HG03457 (cell line): ENCODE data around the gene TUBAL3.

ENCODE experiments used
- ATAC-seq: cut with Tn5 transposase; IDR thresholded peaks from one replicate; pipeline ENCODE4 v1.9.1; 2021; ENCODE audit warnings: moderate number of reproducible peaks; ENCODE audit not compliant: unreplicated experiment

TUBAL3 gene

DNA sequence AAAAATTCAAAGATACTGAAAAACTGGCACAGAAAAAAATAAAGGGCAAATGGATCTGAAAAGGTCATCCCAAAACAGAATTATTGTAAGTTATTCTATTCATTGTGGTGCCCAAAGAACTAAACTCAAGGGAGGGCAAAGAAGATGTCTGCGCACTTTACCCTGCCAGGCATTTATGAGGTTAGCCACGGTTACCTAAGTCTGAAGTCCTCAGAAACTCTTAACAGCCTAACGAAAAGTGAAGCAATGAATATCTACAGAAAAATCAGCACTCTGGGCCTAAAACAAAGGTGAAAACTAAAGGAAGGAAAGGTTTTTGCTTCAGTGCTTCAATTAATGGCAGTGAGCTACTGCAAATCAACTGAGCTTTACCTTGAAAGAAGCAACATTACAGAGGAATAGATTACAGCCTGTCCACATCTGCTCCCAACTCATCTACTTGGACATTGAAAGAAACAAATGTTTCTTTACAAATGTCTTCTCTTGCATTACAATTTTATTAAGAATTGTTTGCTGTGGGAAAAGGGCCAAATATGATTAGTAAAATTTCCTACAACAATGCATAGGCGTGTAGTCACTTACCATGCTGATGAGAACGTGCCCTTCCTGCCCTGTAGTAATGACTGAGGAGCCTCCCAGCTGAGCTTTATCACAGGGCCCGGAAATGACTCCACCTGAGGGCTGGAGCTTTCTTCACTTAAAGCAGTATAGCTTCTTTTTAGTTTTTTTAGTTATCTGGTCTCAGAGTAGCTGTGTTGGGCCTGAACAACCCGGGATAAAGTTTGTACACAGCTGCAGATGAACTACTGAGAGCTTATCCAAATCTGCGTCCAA, at the start of gene TUBAL3:
Gene TUBAL3 (minus strand): TSS at position 621 of the 834 bp plus-strand sequence. CDS start 36 bp downstream, at position 585.
- ATAC-seq = no peak

DNA sequence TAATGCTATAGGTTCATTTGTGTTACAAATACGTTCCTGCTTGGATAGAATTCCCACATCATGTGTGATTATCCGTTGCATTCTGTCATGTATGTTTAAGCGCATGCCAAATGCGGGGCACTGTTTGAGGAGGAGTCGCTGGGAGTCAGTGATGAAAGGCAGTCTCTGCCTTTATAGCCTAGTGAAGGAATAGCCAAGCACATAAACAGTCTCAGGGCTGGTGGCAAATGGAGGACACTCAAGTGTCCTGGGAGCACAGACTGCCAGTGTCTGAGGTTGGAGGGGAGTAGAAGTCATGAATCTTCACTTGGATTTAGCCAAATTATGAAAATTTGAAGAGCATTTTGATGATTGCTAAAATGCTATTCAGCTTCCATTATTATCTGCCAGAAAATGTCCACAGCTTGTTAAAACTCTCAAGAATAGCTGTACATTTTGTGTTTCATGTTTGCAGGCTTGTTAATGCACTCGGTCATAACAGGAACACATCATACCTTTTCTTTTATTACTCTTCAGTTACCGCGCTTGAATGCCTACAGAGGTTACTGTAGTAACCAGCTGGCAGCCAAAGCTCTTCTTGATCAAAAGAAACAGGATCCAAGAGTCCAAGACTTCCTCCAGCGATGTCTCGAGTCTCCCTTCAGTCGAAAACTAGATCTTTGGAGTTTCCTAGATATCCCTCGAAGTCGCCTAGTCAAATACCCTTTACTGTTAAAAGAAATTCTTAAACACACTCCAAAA, 49.3 kb upstream of the TUBAL3 start:
- no peak for ATAC-seq

- no peak for ATAC-seq
Observed at GRCh38 chr10:5450605-5451384, 46.2 kb upstream of the TUBAL3 start.

DNA sequence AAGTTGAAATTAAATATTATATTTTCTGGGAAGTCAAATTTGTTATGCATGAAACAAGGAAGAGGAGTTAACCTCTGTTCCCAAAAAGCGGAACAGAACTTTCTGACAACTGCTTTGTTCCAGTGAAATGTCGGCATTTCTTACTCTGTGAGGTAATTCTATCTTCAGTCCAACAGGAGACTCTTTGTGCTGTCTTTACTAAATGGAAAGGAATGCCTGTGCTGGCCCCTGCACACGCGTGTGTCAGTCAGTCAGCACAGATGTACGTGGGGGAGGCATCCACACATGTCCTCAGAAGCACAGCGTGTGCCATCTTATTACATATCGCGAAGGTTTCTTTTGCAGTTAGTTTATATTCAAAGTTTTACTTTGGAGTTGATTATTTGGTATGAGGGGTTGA, 45.2 kb upstream of the TUBAL3 start:
- no peak for ATAC-seq

GRCh38 chr10:5449227-5449626, 44.6 kb upstream of the TUBAL3 start:
- ATAC-seq = no peak

DNA sequence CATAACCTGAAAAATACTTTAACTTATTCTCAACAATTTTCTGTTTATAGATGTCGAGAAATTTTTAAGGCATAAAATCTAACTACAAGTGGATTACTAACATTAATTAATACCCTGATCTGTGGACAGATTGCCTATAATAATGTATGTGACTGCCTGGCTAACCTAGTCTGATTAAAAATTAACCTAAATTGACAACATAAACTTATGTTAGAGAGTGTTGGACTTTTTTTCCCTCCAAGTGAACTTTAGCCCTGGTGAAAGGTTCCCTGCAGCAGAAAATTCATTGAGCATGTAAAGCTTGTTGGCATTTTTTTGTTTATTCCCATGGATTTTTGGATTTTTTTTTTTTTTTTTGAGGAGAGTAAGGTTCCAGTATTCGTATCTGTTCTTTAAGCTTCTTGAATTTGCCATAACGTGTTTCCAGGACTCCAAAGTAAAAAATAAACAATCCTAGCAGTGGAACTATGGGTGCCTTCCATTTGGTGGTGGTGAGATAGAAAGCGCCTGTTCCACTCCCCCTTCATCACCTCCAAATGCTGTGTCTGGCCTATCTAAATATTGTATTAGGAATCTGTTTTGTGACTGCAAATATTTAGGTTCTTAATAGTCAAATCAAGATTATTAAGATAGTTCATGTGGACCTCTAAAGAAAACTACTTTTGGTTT, 43.8 kb upstream of the TUBAL3 start:
- no peak for ATAC-seq

- peak; percentile 34 for ATAC-seq
Observed at GRCh38 chr10:5447611-5448071, 43.0 kb upstream of the TUBAL3 start.

DNA sequence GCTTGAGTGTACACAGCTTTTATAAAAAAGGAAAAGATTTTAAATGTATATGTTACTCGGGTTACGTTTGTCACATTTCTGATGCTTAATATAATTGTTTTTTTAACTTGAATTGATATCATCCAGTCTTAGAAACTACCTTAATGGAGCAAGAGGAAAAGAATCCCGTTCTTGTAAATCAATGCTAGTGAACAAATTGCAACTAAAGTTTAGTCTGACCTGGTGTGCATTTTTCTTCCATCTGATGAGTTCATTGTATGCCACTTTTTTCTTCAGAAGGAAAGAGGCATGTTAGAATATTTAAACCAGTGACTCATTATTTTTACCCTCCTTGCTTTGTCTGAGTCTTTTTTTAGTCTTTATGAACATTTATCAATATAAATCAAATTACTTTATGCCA, 42.4 kb upstream of the TUBAL3 start:
- no peak for ATAC-seq

GRCh38 chr10:5446390-5446926, 41.8 kb upstream of the TUBAL3 start:
- ATAC-seq = peak; percentile 41

- ATAC-seq = no peak
Observed at GRCh38 chr10:5445006-5445405, 40.4 kb upstream of the TUBAL3 start.

DNA sequence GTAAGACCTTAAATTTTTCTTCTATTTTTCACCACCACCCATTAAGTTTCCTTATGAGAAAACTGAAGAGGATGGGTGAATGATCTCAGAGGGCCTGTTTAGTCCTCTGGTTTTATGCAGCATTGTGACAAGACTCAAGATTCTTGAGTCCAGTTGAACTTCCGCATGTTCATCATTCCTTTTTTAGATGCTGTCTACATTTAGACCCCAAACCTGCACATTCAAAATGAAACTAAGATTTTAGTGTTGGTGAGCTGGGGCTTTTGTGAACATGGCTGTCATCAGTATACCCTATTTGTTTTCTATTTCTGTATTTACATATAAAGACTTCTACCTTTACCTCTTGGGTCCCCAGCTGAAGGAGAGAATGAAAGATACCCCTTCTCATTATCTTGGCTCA, 38.8 kb upstream of the TUBAL3 start:
- peak; percentile 72 for ATAC-seq

DNA sequence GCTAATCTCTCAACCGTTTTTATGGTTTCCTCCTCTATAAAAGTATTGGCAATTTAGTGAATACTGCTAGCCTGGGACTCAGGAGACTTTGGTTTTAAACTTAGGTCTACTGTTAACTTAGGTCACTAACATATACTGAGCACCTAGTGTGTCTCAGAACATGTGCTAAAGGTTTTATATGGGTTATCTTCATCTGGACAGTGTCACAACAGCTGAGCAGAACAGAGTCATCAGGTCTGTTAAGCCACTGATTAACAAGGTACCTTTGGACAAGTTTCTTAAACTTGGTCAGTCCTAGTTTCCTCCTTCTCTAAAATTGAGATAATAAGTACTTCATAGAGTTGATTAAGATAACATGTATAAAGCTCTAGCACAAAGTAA, 38.4 kb upstream of the TUBAL3 start:
- ATAC-seq = peak; percentile 34

DNA sequence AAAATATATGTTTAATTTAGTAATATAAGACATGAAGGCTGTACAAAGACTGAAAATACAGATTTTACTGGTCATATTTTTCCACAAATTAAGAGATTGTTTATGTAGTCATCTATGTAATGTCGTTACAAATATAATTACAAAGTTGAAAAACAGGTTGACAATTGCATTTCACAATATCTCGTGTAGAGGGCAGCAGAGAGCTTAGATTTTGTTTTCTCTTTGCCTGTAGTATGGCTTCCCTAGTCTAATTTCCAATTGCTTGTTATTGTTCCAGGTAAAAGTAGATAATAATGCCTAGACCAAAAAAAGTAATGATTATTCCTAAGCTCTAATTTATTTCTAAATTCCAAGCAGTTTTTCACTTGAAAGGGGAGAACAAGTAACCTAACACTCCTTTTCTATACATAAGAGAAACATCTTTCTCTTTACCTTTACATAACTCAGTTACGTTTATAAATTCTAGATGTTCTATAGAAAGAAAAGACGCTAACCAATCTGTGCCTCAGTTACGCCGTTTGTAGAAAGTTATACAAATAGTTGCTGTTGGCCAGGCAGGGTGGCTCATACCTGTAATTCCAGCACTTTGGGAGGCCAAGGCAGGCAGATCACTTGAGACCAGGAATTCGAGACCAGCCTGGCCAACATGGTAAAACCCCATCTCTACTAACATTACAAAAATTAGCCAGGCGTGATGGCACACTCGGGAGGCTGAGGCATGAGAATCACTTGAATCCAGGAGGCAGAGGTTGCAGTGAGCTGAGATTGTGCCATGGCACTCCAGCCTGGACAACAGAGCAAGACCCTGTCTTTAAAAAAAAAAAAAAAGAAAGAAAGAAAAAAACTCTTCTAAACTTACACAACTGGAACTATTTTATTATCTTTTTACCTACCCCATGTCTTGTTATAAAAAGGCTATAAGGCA, 37.7 kb upstream of the TUBAL3 start:
- no peak for ATAC-seq

GRCh38 chr10:5441106-5441505, 36.5 kb upstream of the TUBAL3 start:
- ATAC-seq = no peak

GRCh38 chr10:5440206-5440605, 35.6 kb upstream of the TUBAL3 start:
- ATAC-seq = no peak

DNA sequence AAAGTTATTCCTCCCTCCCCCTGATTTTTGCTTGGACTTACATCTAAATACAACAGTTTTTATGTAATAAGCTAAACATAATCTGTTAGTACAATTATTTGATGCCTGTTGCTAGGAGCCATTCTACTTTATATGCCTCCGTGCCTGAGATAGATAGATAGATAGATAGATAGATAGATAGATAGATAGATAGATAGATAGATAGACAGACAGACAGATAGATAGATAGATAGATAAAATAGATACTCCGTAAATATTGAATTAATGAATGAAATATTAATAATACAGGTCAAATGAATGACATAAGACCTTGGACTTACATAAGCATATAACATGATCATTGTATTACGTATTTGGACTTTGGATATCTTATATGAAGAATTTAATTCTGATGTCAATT, 30.7 kb upstream of the TUBAL3 start:
- ATAC-seq = no peak

GRCh38 chr10:5434017-5434753, 29.6 kb upstream of the TUBAL3 start:
- ATAC-seq = no peak

DNA sequence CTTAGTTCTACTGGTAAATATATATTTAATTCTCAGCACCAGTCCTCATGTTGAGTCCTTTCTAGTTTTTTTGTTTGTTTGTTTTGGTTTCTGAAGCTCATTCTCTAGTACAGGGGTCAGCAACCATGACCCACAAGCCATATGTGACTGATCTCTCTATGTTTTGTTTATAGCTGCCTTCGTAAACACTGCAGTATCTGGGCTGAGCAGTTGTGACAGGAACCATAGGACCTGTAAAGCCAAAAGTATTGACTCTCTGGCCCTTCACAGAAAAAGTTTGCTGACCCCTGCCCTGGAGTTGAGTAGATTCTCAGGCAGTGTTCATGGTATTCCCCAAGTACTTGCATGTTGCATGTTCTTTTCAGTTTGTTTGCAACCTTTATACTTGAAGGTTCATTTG, 28.6 kb upstream of the TUBAL3 start:
- ATAC-seq = no peak

GRCh38 chr10:5428133-5428532, 23.5 kb upstream of the TUBAL3 start:
- ATAC-seq = no peak
